H9 (cell line): ENCODE measurements around the gene AP3D1. TPM values are rescaled to one million over a fixed set of nuclear protein-coding genes. Genes with fewer than 3 reads are reported as not detected.

Experiments
- DNase-seq: peaks from one replicate; pipeline ENCODE4 v3.0.0-alpha.2; 2017
- H2AFZ ChIP-seq: one replicate; pipeline ENCODE4 v1.6.1; 2013; ENCODE audit warnings: mild to moderate bottlenecking, low read length, control low read depth, moderate library complexity
- H2AK5ac ChIP-seq: 2 replicates; pipeline ENCODE4 v1.6.1; 2013; ENCODE audit warnings: low read length, control low read depth, mixed read lengths; ENCODE audit not compliant: insufficient read length
- H2BK120ac ChIP-seq: one replicate; pipeline ENCODE4 v1.6.1; 2013; ENCODE audit warnings: low read depth, mild to moderate bottlenecking, low read length, control low read depth, inconsistent platforms; ENCODE audit not compliant: poor library complexity, severe bottlenecking
- H2BK12ac ChIP-seq: 2 replicates; pipeline ENCODE4 v1.6.1; 2013; ENCODE audit warnings: low read length, control low read depth, mixed read lengths, low read depth; ENCODE audit not compliant: insufficient read length
- H2BK15ac ChIP-seq: 2 replicates; pipeline ENCODE4 v1.6.1; 2013; ENCODE audit warnings: low read depth, low read length, control low read depth
- H2BK20ac ChIP-seq: one replicate; pipeline ENCODE4 v1.6.1; 2013; ENCODE audit warnings: low read depth, mild to moderate bottlenecking, low read length, control low read depth, inconsistent platforms; ENCODE audit not compliant: poor library complexity, severe bottlenecking
- H2BK5ac ChIP-seq: 2 replicates; pipeline ENCODE4 v1.6.1; 2013; ENCODE audit warnings: low read length, control low read depth, mixed read lengths; ENCODE audit not compliant: insufficient read length
- H3K14ac ChIP-seq: 2 replicates; pipeline ENCODE4 v1.6.1; 2013; ENCODE audit warnings: low read length, control low read depth; ENCODE audit not compliant: insufficient read depth
- H3K18ac ChIP-seq: 2 replicates; pipeline ENCODE4 v1.6.1; 2013; ENCODE audit warnings: low read depth, mild to moderate bottlenecking, mixed read lengths, low read length, control low read depth; ENCODE audit not compliant: insufficient read length
- H3K23ac ChIP-seq: 2 replicates; pipeline ENCODE4 v1.6.1; 2013; ENCODE audit warnings: low read length, control low read depth, mixed read lengths, low read depth; ENCODE audit not compliant: insufficient read length
- H3K23me2 ChIP-seq: 2 replicates; pipeline ENCODE4 v1.6.1; 2013; ENCODE audit warnings: low read depth, mild to moderate bottlenecking, mixed read lengths, low read length, control low read depth; ENCODE audit not compliant: insufficient read length, poor library complexity, severe bottlenecking
- H3K27ac ChIP-seq: 2 replicates; pipeline ENCODE4 v1.5.1; 2013; ENCODE audit warnings: low read length, control low read depth, mixed read lengths, low read depth; ENCODE audit not compliant: insufficient read length
- H3K27me3 ChIP-seq: 2 replicates; pipeline ENCODE4 v1.6.1; 2013; ENCODE audit warnings: low read length, control low read depth, inconsistent platforms; ENCODE audit not compliant: insufficient read depth
- H3K4ac ChIP-seq: 2 replicates; pipeline ENCODE4 v1.6.1; 2013; ENCODE audit warnings: low read depth, mild to moderate bottlenecking, control low read depth, inconsistent platforms, low read length, moderate library complexity
- H3K4me1 ChIP-seq: 2 replicates; pipeline ENCODE4 v1.6.1; 2013; ENCODE audit warnings: low read length, control low read depth, inconsistent platforms; ENCODE audit not compliant: insufficient read depth
- H3K4me2 ChIP-seq: 2 replicates; pipeline ENCODE4 v1.6.1; 2013; ENCODE audit warnings: low read length, control low read depth, mixed read lengths; ENCODE audit not compliant: insufficient read length, insufficient read depth
- H3K56ac ChIP-seq: 2 replicates; pipeline ENCODE4 v1.6.1; 2013; ENCODE audit warnings: low read depth, mild to moderate bottlenecking, mixed read lengths, low read length, control low read depth; ENCODE audit not compliant: insufficient read length
- H3K79me1 ChIP-seq: 2 replicates; pipeline ENCODE4 v1.6.1; 2013; ENCODE audit warnings: low read depth, mild to moderate bottlenecking, moderate library complexity, low read length, control low read depth, inconsistent platforms; ENCODE audit not compliant: insufficient read depth, poor library complexity, severe bottlenecking
- H3K79me2 ChIP-seq: 2 replicates; pipeline ENCODE4 v1.6.1; 2013; ENCODE audit warnings: low read length, control low read depth, inconsistent platforms; ENCODE audit not compliant: insufficient read depth
- H3K9ac ChIP-seq: 2 replicates; pipeline ENCODE4 v1.6.1; 2013; ENCODE audit warnings: low read length, control low read depth, mixed read lengths; ENCODE audit not compliant: insufficient read length; ENCODE audit errors: extremely low read depth
- H3K9me3 ChIP-seq: one replicate; pipeline ENCODE4 v1.6.1; 2013; ENCODE audit warnings: low read depth, low read length, inconsistent platforms; ENCODE audit not compliant: control insufficient read depth
- H3T11ph ChIP-seq: one replicate; pipeline ENCODE4 v1.6.1; 2013; ENCODE audit warnings: mild to moderate bottlenecking, low read length, control low read depth, inconsistent platforms
- H4K20me1 ChIP-seq: one replicate; pipeline ENCODE4 v1.6.1; 2013; ENCODE audit not compliant: control insufficient read depth, insufficient read length, insufficient read depth
- H4K5ac ChIP-seq: 2 replicates; pipeline ENCODE4 v1.6.1; 2013; ENCODE audit warnings: low read depth, mild to moderate bottlenecking, mixed read lengths, low read length, control low read depth; ENCODE audit not compliant: insufficient read length
- H4K8ac ChIP-seq: replicated peaks from 2 replicates; pipeline ENCODE4 v1.6.1; 2013; ENCODE audit warnings: low read length, control low read depth, mixed read lengths, low read depth; ENCODE audit not compliant: insufficient read length
- H4K91ac ChIP-seq: 2 replicates; pipeline ENCODE4 v1.6.1; 2013; ENCODE audit warnings: low read depth, mild to moderate bottlenecking, moderate library complexity, mixed read lengths, low read length, control low read depth; ENCODE audit not compliant: insufficient read length
- H3K27ac Mint-ChIP-seq, 3 experiments: 2 replicates in 2 of 3; 3 replicates in 1 of 3; pipeline ENCODE4 v1.8.0; 2020 to 2021; ENCODE audit warnings: mixed read lengths in 3 of 3, mild to moderate bottlenecking in 1 of 3, moderate library complexity in 1 of 3
- H3K27me3 Mint-ChIP-seq: 2 replicates; pipeline ENCODE4 v1.8.0; 2021; ENCODE audit warnings: low read depth, mild to moderate bottlenecking, moderate library complexity, mixed read lengths
- H3K36me3 Mint-ChIP-seq, 3 experiments: 2 replicates in 2 of 3; 3 replicates in 1 of 3; pipeline ENCODE4 v1.8.0; 2020 to 2021; ENCODE audit warnings: low read depth in 3 of 3, mixed read lengths in 3 of 3; ENCODE audit not compliant: insufficient read depth in 1 of 3
- H3K4me1 Mint-ChIP-seq, 2 experiments: 2 replicates each; pipeline ENCODE4 v1.8.0; 2020; ENCODE audit warnings: mixed read lengths in 2 of 2
- H3K4me3 Mint-ChIP-seq, 2 experiments: 2 replicates in 1 of 2; 3 replicates in 1 of 2; pipeline ENCODE4 v1.8.0; 2020 to 2021; ENCODE audit warnings: mild to moderate bottlenecking in 2 of 2, mixed read lengths in 2 of 2, moderate library complexity in 1 of 2
- H3K9me3 Mint-ChIP-seq, 2 experiments: 2 replicates in 1 of 2; 3 replicates in 1 of 2; pipeline ENCODE4 v1.8.0; 2020; ENCODE audit warnings: mild to moderate bottlenecking in 2 of 2, mixed read lengths in 2 of 2, moderate library complexity in 1 of 2
- CTCF ChIP-seq: fragments of 200-600 bp; sonication (generic); conservative IDR thresholded peaks from 3 replicates; pipeline ENCODE4 v1.8.0; 2021; ENCODE audit warnings: antibody characterized with exemption, mild to moderate bottlenecking
- WGBS: extraction: QIAGEN DNeasy Blood & Tissue Kit; methylation state at CpG from one replicate; pipeline ENCODE4 v1.1.7; 2013; ENCODE audit warnings: missing lambda C conversion rate, low lambda C conversion rate, mixed read lengths; ENCODE audit not compliant: insufficient read length; ENCODE audit errors: extremely low coverage; 5-methylcytosine and 5-hydroxymethylcytosine counted together
- total RNA-seq: library from RNA; stranded (reverse); gene quantifications from 2 replicates; pipeline ENCODE4 v1.2.1, GENCODE V29; 2021

The AP3D1 gene
- total RNA-seq, 1 experiment from 2014 or later, result 142 TPM

- no peak overlapping the region for H3K4me3 Mint-ChIP-seq
- Histone ChIP-seq H4K5ac (no peak overlapping the region), H3K56ac (no peak overlapping the region), H2BK120ac (no peak overlapping the region), H3K27me3 (no peaks in the 10 kb centered on the region), H3T11ph (no peak overlapping the region), H3K18ac (no peak overlapping the region), H3K27ac (no peak overlapping the region), H3K9me3 (no peaks in the 10 kb centered on the region), H4K91ac (no peak overlapping the region), H3K23me2 (no peaks in the 10 kb centered on the region), H4K20me1 (no peaks in the 10 kb centered on the region), H3K9ac (no peak overlapping the region), H2BK20ac (no peak overlapping the region), H3K79me1 (no peaks in the 10 kb centered on the region), H3K23ac (no peak overlapping the region), H3K79me2 (no peaks in the 10 kb centered on the region), H3K4me1 (no peaks in the 10 kb centered on the region), H2AFZ (no peak overlapping the region), H2BK15ac (no peak overlapping the region), H3K4me2 (no peak overlapping the region), H2AK5ac (no peak overlapping the region), H2BK12ac (no peak overlapping the region), H3K14ac (no peak overlapping the region), H2BK5ac (no peak overlapping the region), H3K4ac (no peak overlapping the region), H4K8ac (no peak overlapping the region)
- H3K9me3 Mint-ChIP-seq, result no peaks in the 10 kb centered on the region
- no peaks in the 10 kb centered on the region for H3K4me1 Mint-ChIP-seq
- no peak for TF ChIP-seq CTCF
- no CpG with 5 or more reads among the region's 23 CpGs for WGBS
- H3K27me3 Mint-ChIP-seq, result no peaks in the 10 kb centered on the region; the same call in 1 of the 2 replicates
- DNase-seq, result no peak
- peak overlapping the region in 2 of 3 experiments; percentile 44 to 80; a peak in 2 of 7 replicates for H3K27ac Mint-ChIP-seq
- H3K36me3 Mint-ChIP-seq, result peaks cover 43 to 72% (median 70%) of the 10 kb centered on the region in 3 experiments
Measured at GRCh38 chr19:2112516-2113320, 38.6 kb downstream of the AP3D1 start.
